ENCODE measurements around the gene FPR1.

The FPR1 gene

GRCh38 chr19:51789061-51789795, 37.5 kb upstream of the FPR1 start:
- TF ChIP-seq FOXM1 (IDR thresholded peaks at IDR 0.05; ENCODE audit: borderline replicate concordance, low read depth) (no peak), CREB1 (IDR thresholded peaks at IDR 0.05; ENCODE audit: low read depth) (no peak), EP300 (IDR thresholded peaks at IDR 0.05; ENCODE audit: borderline replicate concordance) (no peak), EGR1 (IDR thresholded peaks at IDR 0.05) (no peak), CEBPB (IDR thresholded peaks at IDR 0.05) (no peak), TCF12 (IDR thresholded peaks at IDR 0.05; ENCODE audit: low read depth) (no peak), REST (IDR thresholded peaks at IDR 0.05; ENCODE audit: low read depth) (no peak)

GRCh38 chr19:51788029-51788428, 36.4 kb upstream of the FPR1 start:
- TF ChIP-seq TEAD4 (IDR thresholded peaks at IDR 0.05) (no peak), ZBTB7A (IDR thresholded peaks at IDR 0.05; ENCODE audit: low read depth) (no peak), REST (IDR thresholded peaks at IDR 0.05; ENCODE audit: low read depth) (no peak), NFIC (IDR thresholded peaks at IDR 0.05) (no peak), CEBPB (IDR thresholded peaks at IDR 0.05) (no peak), FOXM1 (IDR thresholded peaks at IDR 0.05; ENCODE audit: borderline replicate concordance, low read depth) (no peak), EP300 (IDR thresholded peaks at IDR 0.05; ENCODE audit: borderline replicate concordance) (no peak)

GRCh38 chr19:51786646-51787494, 35.2 kb upstream of the FPR1 start:
- TF ChIP-seq RAD21 (IDR thresholded peaks at IDR 0.05; ENCODE audit: low read depth) (no peak), TCF12 (IDR thresholded peaks at IDR 0.05; ENCODE audit: low read depth) (no peak), EP300 (IDR thresholded peaks at IDR 0.05; ENCODE audit: borderline replicate concordance) (no peak), CEBPB (IDR thresholded peaks at IDR 0.05) (no peak), TEAD4 (IDR thresholded peaks at IDR 0.05) (no peak), YY1 (IDR thresholded peaks at IDR 0.05; ENCODE audit: low read depth) (no peak), REST (IDR thresholded peaks at IDR 0.05; ENCODE audit: low read depth) (no peak), MAX (IDR thresholded peaks at IDR 0.05) (no peak), USF1 (IDR thresholded peaks at IDR 0.05) (no peak), NFIC (IDR thresholded peaks at IDR 0.05) (no peak), CREB1 (IDR thresholded peaks at IDR 0.05; ENCODE audit: low read depth) (no peak), EGR1 (IDR thresholded peaks at IDR 0.05) (no peak), FOXM1 (IDR thresholded peaks at IDR 0.05; ENCODE audit: borderline replicate concordance, low read depth) (no peak), ZBTB7A (IDR thresholded peaks at IDR 0.05; ENCODE audit: low read depth) (no peak), TAF1 (IDR thresholded peaks at IDR 0.05; ENCODE audit: low read depth) (no peak)

- TF ChIP-seq USF1 (IDR thresholded peaks at IDR 0.05) (no peak), FOXM1 (IDR thresholded peaks at IDR 0.05; ENCODE audit: borderline replicate concordance, low read depth) (no peak), EP300 (IDR thresholded peaks at IDR 0.05; ENCODE audit: borderline replicate concordance) (no peak), CREB1 (IDR thresholded peaks at IDR 0.05; ENCODE audit: low read depth) (no peak), REST (IDR thresholded peaks at IDR 0.05; ENCODE audit: low read depth) (no peak), NFIC (IDR thresholded peaks at IDR 0.05) (no peak), ZBTB7A (IDR thresholded peaks at IDR 0.05; ENCODE audit: low read depth) (no peak), RAD21 (IDR thresholded peaks at IDR 0.05; ENCODE audit: low read depth) (no peak), MAX (IDR thresholded peaks at IDR 0.05) (no peak), CEBPB (IDR thresholded peaks at IDR 0.05) (no peak), YY1 (IDR thresholded peaks at IDR 0.05; ENCODE audit: low read depth) (no peak), TEAD4 (IDR thresholded peaks at IDR 0.05) (no peak)
Measured at GRCh38 chr19:51784922-51785690, 33.4 kb upstream of the FPR1 start.

Measured in Ishikawa (cell line).